HUES48 (cell line): ENCODE results near the gene DLG2.

Experiments used
- H3K27ac ChIP-seq: one replicate; pipeline ENCODE4 v1.7.0; 2013; ENCODE audit warnings: low read depth, low read length, inconsistent platforms
- H3K27me3 ChIP-seq: 2 replicates; pipeline ENCODE4 v1.6.1; 2013; ENCODE audit warnings: mild to moderate bottlenecking, low read length; ENCODE audit not compliant: control insufficient read depth, insufficient read depth
- H3K36me3 ChIP-seq: 2 replicates; pipeline ENCODE4 v1.6.1; 2013; ENCODE audit warnings: low read length; ENCODE audit not compliant: control insufficient read depth, insufficient read depth
- H3K4me1 ChIP-seq: 2 replicates; pipeline ENCODE4 v1.6.1; 2013; ENCODE audit warnings: mild to moderate bottlenecking, low read length; ENCODE audit not compliant: control insufficient read depth, insufficient read depth
- H3K4me3 ChIP-seq: 2 replicates; pipeline ENCODE4 v1.5.1; 2013; ENCODE audit warnings: mild to moderate bottlenecking, low read depth, low read length
- H3K9ac ChIP-seq: 2 replicates; pipeline ENCODE4 v1.6.1; 2013; ENCODE audit warnings: mild to moderate bottlenecking, low read depth, low read length, moderate library complexity
- H3K9me3 ChIP-seq: 2 replicates; pipeline ENCODE4 v1.6.1; 2013; ENCODE audit warnings: low read length; ENCODE audit not compliant: control insufficient read depth, insufficient read depth

The DLG2 gene

GRCh38 chr11:85170184-85170583 lies 457.0 kb downstream of the DLG2 start:
- Histone ChIP-seq H3K9me3 (no peaks in the 10 kb centered on the region), H3K9ac (peak overlapping the region; percentile 41; the same call in 1 of the 2 replicates), H3K27me3 (no peaks in the 10 kb centered on the region), H3K36me3 (no peaks in the 10 kb centered on the region), H3K4me3 (no peak overlapping the region), H3K4me1 (peaks cover 29% of the 10 kb centered on the region), H3K27ac (peak overlapping the region; percentile 86)

GRCh38 chr11:85167471-85167870 lies 459.7 kb downstream of the DLG2 start:
- no peaks in the 10 kb centered on the region for H3K36me3 ChIP-seq

GRCh38 chr11:85167038-85167437 lies 460.1 kb downstream of the DLG2 start:
- H3K4me1 ChIP-seq: peaks cover 29% of the 10 kb centered on the region
- no peaks in the 10 kb centered on the region for H3K9me3 ChIP-seq

More at GRCh38 chr11:85167471-85167870, 459.7 kb downstream of the DLG2 start:
- Histone ChIP-seq H3K27ac (no peak overlapping the region), H3K9me3 (no peaks in the 10 kb centered on the region), H3K9ac (no peak overlapping the region), H3K27me3 (no peaks in the 10 kb centered on the region), H3K4me1 (peaks cover 29% of the 10 kb centered on the region), H3K4me3 (no peak overlapping the region)

GRCh38 chr11:85165819-85166218 lies 461.3 kb downstream of the DLG2 start:
- Histone ChIP-seq H3K4me3 (no peak overlapping the region), H3K4me1 (peaks cover 26% of the 10 kb centered on the region), H3K9ac (no peak overlapping the region)

More at GRCh38 chr11:85167038-85167437, 460.1 kb downstream of the DLG2 start:
- H3K4me3 ChIP-seq: no peak overlapping the region
- no peaks in the 10 kb centered on the region for H3K36me3 ChIP-seq
- H3K27me3 ChIP-seq: no peaks in the 10 kb centered on the region
- H3K27ac ChIP-seq: no peak overlapping the region
- H3K9ac ChIP-seq: no peak overlapping the region

GRCh38 chr11:85164743-85165142 lies 462.4 kb downstream of the DLG2 start:
- Histone ChIP-seq H3K36me3 (no peaks in the 10 kb centered on the region), H3K27ac (no peak overlapping the region), H3K9me3 (no peaks in the 10 kb centered on the region), H3K27me3 (no peaks in the 10 kb centered on the region), H3K4me1 (peaks cover 15% of the 10 kb centered on the region), H3K4me3 (no peak overlapping the region), H3K9ac (no peak overlapping the region)

More at GRCh38 chr11:85165819-85166218, 461.3 kb downstream of the DLG2 start:
- Histone ChIP-seq H3K9me3 (no peaks in the 10 kb centered on the region), H3K36me3 (no peaks in the 10 kb centered on the region), H3K27me3 (no peaks in the 10 kb centered on the region), H3K27ac (no peak overlapping the region)

GRCh38 chr11:85154294-85154693 lies 472.9 kb downstream of the DLG2 start:
- Histone ChIP-seq H3K4me3 (no peak overlapping the region), H3K9me3 (no peaks in the 10 kb centered on the region; the same call in 1 of the 2 replicates), H3K9ac (no peak overlapping the region), H3K27ac (no peak overlapping the region), H3K27me3 (no peaks in the 10 kb centered on the region), H3K4me1 (peaks cover 17% of the 10 kb centered on the region), H3K36me3 (no peaks in the 10 kb centered on the region)

GRCh38 chr11:85137597-85137996 lies 489.5 kb downstream of the DLG2 start:
- Histone ChIP-seq H3K27me3 (no peaks in the 10 kb centered on the region), H3K9ac (no peak overlapping the region), H3K9me3 (no peaks in the 10 kb centered on the region), H3K4me3 (no peak overlapping the region), H3K4me1 (peaks cover 14% of the 10 kb centered on the region), H3K27ac (no peak overlapping the region), H3K36me3 (no peaks in the 10 kb centered on the region)

GRCh38 chr11:85133636-85134035 lies 493.5 kb downstream of the DLG2 start:
- Histone ChIP-seq H3K27ac (no peak overlapping the region), H3K27me3 (no peaks in the 10 kb centered on the region), H3K36me3 (no peaks in the 10 kb centered on the region), H3K4me3 (no peak overlapping the region), H3K4me1 (peaks cover 17% of the 10 kb centered on the region), H3K9ac (no peak overlapping the region), H3K9me3 (no peaks in the 10 kb centered on the region)

GRCh38 chr11:85132851-85133585 lies 494.1 kb downstream of the DLG2 start:
- H3K9me3 ChIP-seq: no peaks in the 10 kb centered on the region
- peaks cover 17% of the 10 kb centered on the region for H3K4me1 ChIP-seq
- no peaks in the 10 kb centered on the region for H3K27me3 ChIP-seq
- H3K4me3 ChIP-seq: 0 out of 2 replicates have a peak overlapping the region, but pooled peaks have one; percentile 5
- H3K36me3 ChIP-seq: no peaks in the 10 kb centered on the region
- no peak overlapping the region for H3K9ac ChIP-seq
- no peak overlapping the region for H3K27ac ChIP-seq

- H3K4me3 ChIP-seq: no peak overlapping the region
- no peak overlapping the region for H3K9ac ChIP-seq
- H3K4me1 ChIP-seq: peaks cover 1% of the 10 kb centered on the region; the same call in 1 of the 2 replicates
- no peaks in the 10 kb centered on the region for H3K36me3 ChIP-seq
- no peaks in the 10 kb centered on the region for H3K9me3 ChIP-seq
- no peak overlapping the region for H3K27ac ChIP-seq
- no peaks in the 10 kb centered on the region for H3K27me3 ChIP-seq
These were observed 499.8 kb downstream of the DLG2 start for GRCh38 chr11:85127349-85127748.

- Histone ChIP-seq H3K9me3 (no peaks in the 10 kb centered on the region), H3K4me1 (no peaks in the 10 kb centered on the region), H3K4me3 (no peak overlapping the region), H3K36me3 (no peaks in the 10 kb centered on the region), H3K9ac (no peak overlapping the region), H3K27me3 (no peaks in the 10 kb centered on the region), H3K27ac (no peak overlapping the region)
These were observed 503.4 kb downstream of the DLG2 start for GRCh38 chr11:85123752-85124231.
